ENCODE results near the gene TLR1.
"Not testable (repeated sequence)": the region's sequence is repeated elsewhere in the genome, so short reads cannot be mapped to it uniquely, and the experiment has no call there.

TLR1 gene

DNA sequence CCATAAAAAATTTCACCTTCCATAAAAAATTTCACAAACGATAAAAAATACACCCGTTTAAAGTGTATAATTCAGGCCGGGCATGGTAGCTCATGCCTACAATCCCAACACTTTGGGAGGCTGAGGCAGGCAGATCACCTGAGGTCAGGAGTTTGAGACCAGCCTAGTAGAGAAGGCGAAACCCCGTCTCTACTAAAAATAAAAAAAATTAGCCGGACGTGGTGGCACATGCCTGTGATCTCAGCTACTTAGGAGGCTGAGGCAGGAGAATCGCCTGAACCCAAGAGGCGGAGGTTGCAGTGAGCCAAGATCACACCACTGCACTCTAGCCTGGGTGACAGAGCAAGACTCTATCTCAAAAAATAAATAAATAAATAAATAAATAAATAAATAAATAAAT, 1.7 kb upstream of the TLR1 start:
- not testable (repeated sequence) for DNase-seq

DNA sequence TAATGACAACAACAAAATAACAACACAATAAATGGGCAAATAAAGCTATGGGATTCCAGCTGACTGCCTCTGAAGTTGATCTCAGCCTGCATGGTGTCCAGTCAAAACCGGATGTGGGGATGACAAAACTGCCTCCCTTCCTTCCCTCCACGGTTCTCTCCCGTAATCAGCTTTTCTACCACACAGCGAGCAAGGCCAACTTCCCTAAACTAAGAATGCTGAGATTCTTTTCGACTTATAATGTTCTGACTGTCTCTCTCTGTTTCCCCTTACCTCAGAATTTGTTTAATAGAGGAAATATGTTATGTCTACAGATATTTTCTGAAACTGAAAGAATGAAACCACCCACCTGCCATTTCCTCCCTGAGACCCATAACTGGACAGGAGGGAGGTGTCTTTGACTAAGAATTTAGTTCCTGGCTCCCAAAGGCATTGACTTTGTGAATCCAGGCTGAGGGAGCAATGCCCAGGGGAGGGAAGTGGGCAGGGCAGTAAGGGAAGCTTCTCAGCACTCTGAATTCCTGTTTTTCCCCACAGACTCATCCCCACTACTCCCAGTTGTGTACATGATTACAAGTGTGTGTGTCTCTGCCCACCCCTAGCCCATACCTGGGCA, 1.0 kb upstream of the TLR1 start:
- DNase-seq, result peak; percentile 86 to 87

- no peak for DNase-seq
These were observed 548 bp downstream of the TLR1 start for GRCh38 chr4:38803833-38804653.

- DNase-seq, result no peak
These were observed 1.8 kb downstream of the TLR1 start for GRCh38 chr4:38802561-38803355.

DNA sequence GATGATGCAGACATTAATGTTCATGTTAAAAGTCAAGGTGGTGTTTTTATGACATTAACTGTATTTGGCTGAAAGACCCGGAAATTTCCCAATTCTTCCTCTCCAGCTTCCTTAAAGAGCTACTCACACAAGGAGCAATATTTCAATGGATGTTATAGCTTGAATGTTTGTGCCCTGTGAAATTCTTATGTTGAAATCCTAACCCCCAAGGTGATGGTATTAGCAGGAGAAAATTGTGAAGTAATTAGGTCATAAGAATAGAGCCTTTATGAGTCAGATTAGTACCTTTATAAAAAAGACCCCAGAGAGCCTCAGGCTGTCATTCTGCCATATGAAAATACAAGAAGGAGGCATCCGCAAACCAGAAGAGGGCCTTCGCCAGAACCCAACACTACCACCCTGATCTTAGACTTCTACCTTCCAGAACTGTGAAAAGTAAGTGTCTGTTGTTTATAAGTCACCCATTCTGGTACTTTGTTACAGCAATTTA, 3.6 kb downstream of the TLR1 start:
- no peak for DNase-seq

GRCh38 chr4:38800366-38800765, 4.2 kb downstream of the TLR1 start:
- no peak for DNase-seq

DNA sequence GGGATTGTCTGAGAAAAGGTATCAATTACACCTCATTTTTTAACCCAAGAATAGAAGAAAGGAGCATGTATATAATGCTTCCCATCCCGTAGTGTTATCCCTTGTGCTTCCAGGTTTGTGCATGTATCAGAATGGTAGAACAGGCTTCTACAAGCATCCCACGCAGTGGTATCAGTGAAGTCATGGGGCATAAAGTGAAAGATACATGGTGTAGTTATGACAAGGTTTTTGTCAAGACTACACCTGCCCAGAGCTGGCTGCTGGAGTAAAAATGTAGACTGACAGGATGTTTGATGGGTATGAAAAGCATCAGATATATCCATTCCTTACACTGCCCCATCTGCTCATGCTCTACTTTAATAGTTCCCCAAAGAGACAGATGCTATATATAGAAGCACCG, 9.5 kb downstream of the TLR1 start:
- DNase-seq, result no peak

DNA sequence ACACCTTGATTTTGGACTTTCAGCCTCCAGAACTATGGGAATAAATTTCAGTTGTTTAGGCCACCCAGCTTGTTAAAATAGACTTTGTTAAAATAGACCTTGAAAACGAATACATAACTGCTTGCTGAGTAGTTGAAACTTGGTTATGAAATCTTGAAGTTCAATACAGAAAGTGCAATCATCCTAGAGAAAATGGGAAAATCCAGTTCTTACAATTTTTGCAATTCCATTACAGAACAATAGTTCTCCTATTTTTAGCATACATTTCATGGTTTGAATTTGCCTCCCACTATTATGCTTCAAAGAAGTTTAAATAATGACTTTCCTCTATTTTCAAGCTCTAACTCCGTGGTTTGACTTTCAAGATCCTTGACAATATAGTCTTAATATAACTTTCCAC, 10.5 kb downstream of the TLR1 start:
- DNase-seq, result no peak

GRCh38 chr4:38791010-38791409, 13.6 kb downstream of the TLR1 start:
- peak; percentile 21 to 22 for DNase-seq

DNA sequence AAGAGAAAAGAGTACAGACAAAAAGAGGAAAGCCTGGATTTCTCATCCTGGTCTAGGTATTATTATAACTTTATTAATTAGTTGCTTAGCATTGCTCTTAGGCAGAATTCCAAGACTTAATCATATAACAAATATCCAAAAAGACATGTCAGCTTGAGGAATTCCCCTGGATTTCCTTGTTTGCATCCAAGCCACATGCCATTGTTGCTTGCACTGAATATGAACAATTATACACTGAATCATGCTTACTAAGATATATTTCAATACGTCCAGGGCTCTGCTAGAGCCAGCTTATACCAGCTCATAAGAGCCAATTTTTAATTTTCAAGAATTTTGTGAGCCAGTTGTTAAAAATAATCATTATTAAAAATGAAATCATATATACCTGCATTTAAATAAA, 16.3 kb downstream of the TLR1 start:
- no peak for DNase-seq

DNA sequence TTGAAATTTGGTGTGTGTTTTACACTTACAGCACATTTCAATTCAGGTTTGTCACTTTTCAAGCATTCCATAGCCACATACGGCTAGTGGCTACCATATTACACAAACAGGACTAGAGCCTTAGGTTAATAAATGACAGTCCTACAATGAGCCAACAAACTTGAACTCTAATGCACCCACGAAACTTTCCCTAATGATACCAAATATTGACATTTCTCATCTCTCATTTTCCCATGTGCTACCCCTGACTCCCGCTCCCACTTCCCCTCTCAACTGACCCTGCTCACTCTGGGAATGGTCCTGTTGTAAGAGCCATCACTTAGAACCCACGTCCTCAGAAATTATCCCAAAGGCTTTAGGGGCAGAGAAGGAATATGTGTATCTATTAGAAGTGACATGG, 16.9 kb downstream of the TLR1 start:
- DNase-seq, result no peak

DNA sequence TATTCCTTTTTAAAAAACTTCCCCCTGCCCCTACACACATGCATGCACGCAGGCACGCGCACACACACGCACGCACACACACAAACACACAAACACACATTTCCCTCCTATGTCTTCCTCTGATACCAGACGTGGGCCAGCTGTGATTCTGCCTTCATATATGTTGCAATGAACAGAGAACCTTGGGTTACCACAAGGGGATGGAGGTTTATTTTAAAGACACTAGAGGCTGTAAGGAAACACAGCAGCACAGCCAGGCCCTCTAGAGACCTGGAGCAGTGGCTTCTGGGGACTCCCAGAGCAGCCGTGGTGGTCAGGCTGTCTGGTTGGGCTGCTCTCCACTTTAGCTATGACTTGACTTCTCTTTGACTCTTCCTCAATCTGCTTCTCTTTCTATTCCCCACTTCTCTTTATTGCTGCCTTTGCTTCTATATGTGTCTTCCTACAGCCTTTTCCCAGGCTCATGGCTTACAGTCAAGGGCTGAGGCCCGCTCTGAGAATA, 18.6 kb downstream of the TLR1 start:
- DNase-seq, result peak; percentile 32 to 46

- no peak for DNase-seq
These were observed 19.4 kb downstream of the TLR1 start for GRCh38 chr4:38785041-38785790.

DNA sequence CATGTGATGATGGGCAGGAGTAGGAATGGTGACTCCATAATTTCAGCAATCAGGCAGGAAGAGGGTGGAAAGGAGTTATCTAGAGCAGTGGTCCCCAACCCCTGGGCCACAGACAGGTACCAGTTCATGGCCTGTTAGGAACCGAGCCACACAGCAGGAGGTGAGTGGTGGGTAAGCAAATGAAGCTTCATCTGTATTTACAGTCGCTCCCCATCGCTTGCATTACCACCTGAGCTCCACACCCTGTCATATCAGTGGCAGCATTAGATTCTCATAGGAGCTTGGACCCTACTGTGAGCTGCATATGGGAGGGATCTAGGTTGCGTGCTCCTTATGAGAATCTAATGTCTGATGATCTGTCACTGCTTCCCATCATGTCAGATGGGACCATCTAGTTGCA, 20.4 kb downstream of the TLR1 start:
- DNase-seq, result no peak

GRCh38 chr4:38783109-38783460, 21.5 kb downstream of the TLR1 start:
- DNase-seq, result no peak

DNA sequence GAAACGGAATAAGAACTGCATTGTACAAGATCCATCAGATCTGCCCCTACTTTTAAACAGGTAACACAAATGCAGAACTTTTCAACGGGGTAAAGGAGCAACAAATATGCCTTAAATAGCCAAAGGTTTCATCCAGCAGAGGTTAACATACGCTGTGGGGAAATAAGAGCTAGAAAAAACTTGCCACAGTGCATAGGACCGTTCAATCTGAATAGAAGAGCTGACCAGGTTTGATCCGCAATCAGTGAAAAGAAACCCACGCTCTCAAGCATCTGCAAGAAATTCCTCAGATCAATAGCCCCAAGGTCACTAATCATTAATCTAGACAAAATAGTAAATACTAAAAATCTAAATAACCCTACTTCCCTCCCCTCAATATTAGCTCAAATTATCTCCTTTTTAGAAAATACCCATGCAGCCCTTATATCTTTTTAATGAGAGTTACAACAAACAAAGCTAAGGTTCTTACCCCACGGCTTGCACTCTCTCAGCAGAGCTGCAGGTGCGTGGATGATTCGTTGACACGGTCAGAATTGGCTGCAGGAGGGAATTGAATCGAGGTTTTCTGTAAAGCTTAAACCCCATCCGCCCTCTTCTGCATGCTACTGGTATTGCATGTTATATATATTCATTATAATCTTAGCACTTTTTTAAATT, 22.0 kb downstream of the TLR1 start, which contains the start of gene TLR10:
Gene TLR10 (minus strand): TSS at position 539 of the 657 bp plus-strand sequence. CDS start 7,400 bp downstream, outside the sequence.
- peak; percentile 59 to 80 for DNase-seq

- no peak for DNase-seq
These were observed 22.7 kb downstream of the TLR1 start for GRCh38 chr4:38781854-38782261.

DNA sequence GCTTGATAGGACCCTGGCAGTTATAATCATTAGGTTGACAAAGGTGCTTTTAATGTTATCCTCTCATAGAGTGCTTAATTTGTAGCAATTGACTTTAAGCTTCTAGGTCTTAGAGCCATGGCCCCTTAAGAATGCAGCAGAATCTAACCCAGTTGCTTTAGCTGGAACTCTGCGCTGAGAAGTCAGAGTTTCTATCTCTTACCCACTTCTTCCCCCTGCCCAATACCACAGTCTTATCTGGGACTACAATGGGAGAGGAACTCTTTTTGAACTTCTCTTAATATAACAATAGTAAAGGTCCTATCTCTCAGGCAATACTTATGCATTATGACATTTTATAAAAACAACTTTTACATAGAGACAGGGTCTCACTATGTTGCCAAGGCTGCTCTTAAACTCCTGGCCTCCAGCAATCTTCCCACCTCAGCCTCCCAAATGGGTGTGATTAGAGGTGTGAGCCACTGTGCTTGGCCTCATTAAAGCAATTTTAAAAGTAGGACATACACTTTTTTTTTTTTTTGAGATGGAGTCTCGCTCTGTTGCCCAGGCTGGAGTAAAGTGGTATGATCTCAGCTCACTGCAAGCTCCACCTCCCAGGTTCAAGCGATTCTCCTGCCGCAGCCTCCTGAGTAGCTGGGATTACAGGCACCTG, 23.6 kb downstream of the TLR1 start:
- DNase-seq, result no peak

DNA sequence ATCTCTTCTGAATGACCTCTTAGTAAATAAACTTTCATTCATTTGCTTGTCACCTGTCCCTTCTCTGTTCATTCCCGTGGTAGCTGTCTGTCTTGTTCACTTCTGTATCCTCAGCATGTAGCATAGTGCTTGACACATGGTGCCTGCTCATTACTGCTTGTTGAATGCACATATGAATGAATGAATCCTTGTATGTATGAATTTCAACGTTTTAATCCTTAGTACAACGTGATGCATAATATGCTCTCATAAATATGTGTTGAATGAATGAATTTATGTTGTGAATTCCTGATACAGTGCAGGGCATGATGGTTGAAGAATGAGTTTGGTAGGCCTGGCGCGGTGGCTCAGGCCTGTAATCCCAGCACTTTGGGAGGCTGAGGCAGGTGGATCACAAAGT, 24.8 kb downstream of the TLR1 start:
- no peak for DNase-seq

GRCh38 chr4:38777925-38778324, 26.7 kb downstream of the TLR1 start:
- not testable (repeated sequence) for DNase-seq

GRCh38 chr4:38775326-38775725, 29.3 kb downstream of the TLR1 start:
- DNase-seq, result no peak

Measured in Kasumi-1 (cell line).